Tibial nerve (tissue), 4 donors: ENCODE results near the gene DIS3L. TPM values are rescaled to one million over a fixed set of nuclear protein-coding genes. Genes with fewer than 3 reads are reported as not detected.
"Not testable (repeated sequence)": the region's sequence is repeated elsewhere in the genome, so short reads cannot be mapped to it uniquely, and the experiment has no call there.

ENCODE experiments used
- DNase-seq, 2 donors: peaks; one replicate each; pipeline ENCODE4 v3.0.0-alpha.2; 2019; ENCODE audit warnings: low spot score in 2 of 2
- H3K27ac ChIP-seq, 4 donors: fragments of 200-600 bp; sonication (generic) in 3 of 4; one replicate each; pipeline ENCODE4 v1.5.1; 2017 to 2019; ENCODE audit warnings: mild to moderate bottlenecking in 1 of 4
- H3K27me3 ChIP-seq, 2 donors: fragments of 200-600 bp; sonication (generic) in 1 of 2; one replicate each; pipeline versions ENCODE4 v1.5.1 to v1.6.0; 2017 to 2019
- H3K36me3 ChIP-seq, 3 donors: fragments of 200-600 bp; sonication (generic); one replicate each; pipeline ENCODE4 v1.5.1; 2018 to 2019
- H3K4me1 ChIP-seq, 4 donors: fragments of 200-600 bp; sonication (generic) in 3 of 4; one replicate each; pipeline ENCODE4 v1.5.1; 2017 to 2019
- H3K4me3 ChIP-seq, 4 donors: fragments of 200-600 bp; sonication (generic) in 3 of 4; one replicate each; pipeline ENCODE4 v1.5.1; 2017 to 2019; ENCODE audit warnings: mild to moderate bottlenecking in 1 of 4, moderate library complexity in 1 of 4
- H3K9me3 ChIP-seq, 4 donors: fragments of 200-600 bp; sonication (generic) in 3 of 4; one replicate each; pipeline ENCODE4 v1.5.1; 2017 to 2019
- EP300 ChIP-seq, 2 donors: sonication (generic); formaldehyde crosslinking; IDR thresholded peaks; one replicate each; pipeline ENCODE4 v1.6.1; 2017; ENCODE audit warnings: antibody characterized with exemption in 2 of 2, mild to moderate bottlenecking in 1 of 2
- POLR2A ChIP-seq, 2 donors: fragments of 450-650 bp; IDR thresholded peaks; one replicate each; pipeline ENCODE4 v1.6.1; 2017; ENCODE audit warnings: antibody characterized with exemption in 2 of 2, mild to moderate bottlenecking in 2 of 2, moderate library complexity in 2 of 2
- WGBS, 2 donors: methylation state at CpG; one replicate each; pipeline ENCODE4 v1.1.5; 2018; 5-methylcytosine and 5-hydroxymethylcytosine counted together
- total RNA-seq, 4 donors: library from RNA; depleted of rRNA; stranded (reverse); fragments of >200 nt; gene quantifications; one replicate each; pipeline ENCODE4 v1.1.0, GENCODE V29; 2016
- TF ChIP-seq, protein P1 (sequence below), 5 experiments: fragments of 200-600 bp in 3 of 5; fragments of 450-650 bp in 2 of 5; sonication (generic) in 3 of 5; IDR thresholded peaks; one replicate each; pipeline ENCODE4 v1.5.1; 2016 to 2019; ENCODE audit warnings: antibody characterized with exemption in 5 of 5, mild to moderate bottlenecking in 3 of 5, moderate library complexity in 2 of 5

The DIS3L gene
- total RNA-seq, 4 donors from 2014 or later, result 23.9 to 44.8 (median 38.3) TPM

DNA sequence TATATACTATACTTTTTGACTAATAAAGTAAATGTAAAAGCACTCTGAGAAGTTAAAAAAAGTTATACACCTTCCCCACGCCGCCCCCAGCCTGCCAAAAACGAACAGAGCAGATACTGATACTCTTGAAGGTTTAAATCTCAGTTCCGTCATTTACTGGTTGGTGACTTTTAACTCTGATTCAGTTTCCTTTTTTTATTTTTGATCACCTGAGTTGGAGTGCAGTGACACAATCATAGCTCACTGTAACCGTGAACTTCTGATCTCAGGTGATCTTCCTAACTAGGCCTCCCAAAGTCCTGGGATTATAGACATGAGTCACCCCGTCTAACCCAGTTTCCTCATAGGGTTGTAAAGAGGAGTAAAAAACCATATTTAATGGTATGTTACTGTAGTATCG, 66.4 kb downstream of the DIS3L start:
- Histone ChIP-seq H3K9me3 (no peaks in the 10 kb centered on the region), H3K27ac (no peak overlapping the region), H3K36me3 (no peaks in the 10 kb centered on the region), H3K4me3 (no peak overlapping the region), H3K27me3 (no peaks in the 10 kb centered on the region), H3K4me1 (peaks cover 0 to 7% (median 0%) of the 10 kb centered on the region in 4 donors)
- TF ChIP-seq, protein P1, sequence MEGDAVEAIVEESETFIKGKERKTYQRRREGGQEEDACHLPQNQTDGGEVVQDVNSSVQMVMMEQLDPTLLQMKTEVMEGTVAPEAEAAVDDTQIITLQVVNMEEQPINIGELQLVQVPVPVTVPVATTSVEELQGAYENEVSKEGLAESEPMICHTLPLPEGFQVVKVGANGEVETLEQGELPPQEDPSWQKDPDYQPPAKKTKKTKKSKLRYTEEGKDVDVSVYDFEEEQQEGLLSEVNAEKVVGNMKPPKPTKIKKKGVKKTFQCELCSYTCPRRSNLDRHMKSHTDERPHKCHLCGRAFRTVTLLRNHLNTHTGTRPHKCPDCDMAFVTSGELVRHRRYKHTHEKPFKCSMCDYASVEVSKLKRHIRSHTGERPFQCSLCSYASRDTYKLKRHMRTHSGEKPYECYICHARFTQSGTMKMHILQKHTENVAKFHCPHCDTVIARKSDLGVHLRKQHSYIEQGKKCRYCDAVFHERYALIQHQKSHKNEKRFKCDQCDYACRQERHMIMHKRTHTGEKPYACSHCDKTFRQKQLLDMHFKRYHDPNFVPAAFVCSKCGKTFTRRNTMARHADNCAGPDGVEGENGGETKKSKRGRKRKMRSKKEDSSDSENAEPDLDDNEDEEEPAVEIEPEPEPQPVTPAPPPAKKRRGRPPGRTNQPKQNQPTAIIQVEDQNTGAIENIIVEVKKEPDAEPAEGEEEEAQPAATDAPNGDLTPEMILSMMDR (IDR thresholded peaks at IDR 0.05), result no peak
- no peak for TF ChIP-seq EP300 (IDR thresholded peaks at IDR 0.05)
- no peak for TF ChIP-seq POLR2A (IDR thresholded peaks at IDR 0.05)
- DNase-seq, result no peak
- WGBS, 2 donors, result 88 to 90% methylated on average over 7 of the region's 7 CpGs

DNA sequence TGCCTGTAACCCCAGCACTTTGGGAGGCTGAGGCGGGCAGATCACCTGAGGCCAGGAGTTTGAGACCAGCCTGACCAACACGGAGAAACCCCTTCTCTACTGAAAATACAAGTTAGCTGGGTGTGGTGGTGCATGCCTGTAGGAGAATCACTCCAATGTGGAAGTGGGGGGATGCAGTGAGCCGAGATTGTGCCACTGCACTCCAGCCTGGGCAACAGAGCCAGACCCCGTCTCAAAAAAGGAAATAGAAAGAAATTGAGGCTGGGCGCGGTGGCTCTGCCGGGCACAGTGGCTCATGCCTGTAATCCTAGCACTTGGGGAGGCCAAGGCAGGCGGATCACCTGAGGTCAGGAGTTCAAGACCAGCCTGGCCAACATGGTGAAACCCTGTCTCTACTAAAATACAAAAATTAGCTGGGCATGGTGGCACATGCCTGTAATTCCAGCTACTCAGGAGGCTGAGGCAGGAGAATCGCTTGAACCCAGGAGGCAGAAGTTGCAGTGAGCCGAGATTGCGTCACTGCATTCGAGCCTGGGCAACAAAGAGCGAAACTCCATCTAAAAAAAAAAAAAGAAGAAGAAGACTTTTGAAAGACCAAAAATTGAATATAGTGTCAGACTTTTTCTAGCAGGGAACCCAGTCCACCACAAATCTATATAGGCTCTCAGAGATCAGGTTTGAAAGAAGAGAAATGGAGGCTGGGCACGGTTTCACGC, 68.5 kb downstream of the DIS3L start:
- H3K4me1 ChIP-seq, H3K27me3 ChIP-seq, H3K4me3 ChIP-seq, H3K27ac ChIP-seq, H3K36me3 ChIP-seq, H3K9me3 ChIP-seq, DNase-seq: not testable (repeated sequence)
- WGBS, 2 donors, result 77 to 79% methylated on average over 15 of the region's 15 CpGs

DNA sequence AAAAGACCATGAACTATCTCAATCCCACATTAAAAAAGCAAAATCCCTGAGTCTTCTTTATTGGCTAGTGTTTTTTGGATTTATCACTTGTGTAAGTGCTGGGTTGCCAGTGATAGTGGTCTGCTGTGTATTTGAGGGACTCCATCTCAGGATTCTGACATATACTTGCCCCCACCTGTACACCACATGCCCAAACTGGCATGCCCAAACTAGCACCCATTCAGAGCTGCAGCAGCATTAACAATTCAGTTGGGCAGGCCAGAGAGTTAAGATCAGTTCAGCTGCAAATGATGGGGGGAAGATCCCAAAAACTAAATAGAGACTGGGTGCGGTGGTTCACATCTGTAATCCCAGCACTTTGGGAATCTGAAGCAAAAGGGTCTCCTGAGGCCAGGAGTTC, 69.4 kb downstream of the DIS3L start:
- Histone ChIP-seq H3K36me3 (no peaks in the 10 kb centered on the region), H3K27me3 (no peaks in the 10 kb centered on the region), H3K9me3 (no peaks in the 10 kb centered on the region), H3K4me3 (no peak overlapping the region), H3K27ac (no peak overlapping the region), H3K4me1 (no peaks in the 10 kb centered on the region)
- TF ChIP-seq POLR2A (IDR thresholded peaks at IDR 0.05) (no peak), EP300 (IDR thresholded peaks at IDR 0.05) (no peak)
- TF ChIP-seq, protein P1 (IDR thresholded peaks at IDR 0.05), result no peak
- 90 to 100% methylated on average over 1 of the region's 1 CpG for WGBS, 2 donors
- DNase-seq, result no peak

DNA sequence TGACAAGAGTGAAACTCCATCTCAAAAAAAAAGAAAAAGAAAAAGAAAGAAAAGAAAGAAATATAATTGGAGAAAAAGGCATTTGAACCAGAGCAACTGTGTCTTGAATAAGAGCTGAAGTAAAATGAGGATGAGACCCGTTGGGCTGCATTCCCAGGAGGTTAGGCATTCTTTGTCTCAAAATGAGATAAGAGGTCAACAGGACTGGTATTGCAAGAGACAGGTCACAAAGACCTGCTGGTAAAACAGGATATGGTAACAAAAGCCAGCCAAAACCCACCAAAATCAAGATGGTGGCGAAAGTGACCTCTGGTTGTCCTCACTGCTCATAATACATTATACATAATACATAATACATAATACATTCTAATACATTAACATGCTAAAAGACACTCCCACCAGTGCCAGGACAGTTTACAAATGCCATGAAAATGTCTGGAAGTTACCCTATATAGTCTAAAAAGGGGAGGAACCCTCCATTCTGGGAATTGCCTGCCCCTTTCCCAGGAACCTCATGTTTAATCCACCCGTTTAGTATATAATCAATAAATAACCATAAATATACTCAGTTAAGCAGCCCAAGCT, 71.7 kb downstream of the DIS3L start:
- 82 to 84% methylated on average over 3 of the region's 3 CpGs for WGBS, 2 donors
- Histone ChIP-seq H3K27me3 (no peaks in the 10 kb centered on the region), H3K4me1 (no peaks in the 10 kb centered on the region), H3K27ac (no peak overlapping the region), H3K4me3 (no peak overlapping the region), H3K36me3 (no peaks in the 10 kb centered on the region), H3K9me3 (no peaks in the 10 kb centered on the region)
- no peak for DNase-seq
- no peak for TF ChIP-seq POLR2A (IDR thresholded peaks at IDR 0.05)
- no peak for TF ChIP-seq EP300 (IDR thresholded peaks at IDR 0.05)
- TF ChIP-seq, protein P1 (IDR thresholded peaks at IDR 0.05), result no peak

DNA sequence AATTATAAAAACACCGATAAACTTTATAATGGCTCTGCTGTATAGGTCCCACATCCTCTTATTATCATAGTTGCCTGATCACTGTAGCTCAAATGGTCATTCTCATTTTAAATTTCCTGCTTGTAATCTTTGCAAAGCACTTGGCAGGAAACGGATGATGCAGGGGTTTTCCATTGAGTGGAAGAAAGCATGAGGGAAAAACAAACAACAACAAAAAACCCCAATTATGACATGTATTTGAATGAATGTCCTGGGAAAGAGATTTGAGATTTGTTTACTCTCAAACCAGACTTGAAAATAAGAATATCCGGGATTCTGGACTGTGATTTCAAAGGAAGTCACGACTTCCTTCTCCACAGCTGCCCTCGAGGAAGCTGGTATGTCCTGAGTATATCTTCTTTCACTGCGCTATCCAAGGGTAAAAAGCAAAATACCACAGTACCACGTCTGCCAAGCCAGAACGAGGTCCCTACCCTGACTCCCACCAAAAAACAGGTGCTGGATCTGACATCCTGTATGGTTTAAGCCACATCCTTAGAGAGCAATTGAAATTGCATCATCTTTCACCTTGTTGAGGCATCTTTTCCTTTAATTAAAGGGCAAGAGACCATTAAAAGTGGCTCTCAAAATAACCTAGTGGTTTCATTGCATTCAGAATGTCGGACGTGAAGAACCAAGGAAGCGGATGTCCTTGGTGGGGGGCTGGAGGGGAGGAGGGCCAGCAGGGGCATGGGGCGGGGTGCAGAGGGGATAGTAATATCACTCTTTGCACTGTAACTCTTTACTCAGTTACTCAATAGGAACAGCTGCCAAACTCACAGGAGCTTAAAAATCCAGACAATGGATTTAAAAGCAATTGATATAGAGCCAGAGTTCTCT, 76.6 kb downstream of the DIS3L start:
- Histone ChIP-seq H3K27me3 (no peaks in the 10 kb centered on the region), H3K27ac (peak overlapping the region in 3 of 4 donors; percentile 60 to 74 (median 71)), H3K4me1 (no peaks in the 10 kb centered on the region), H3K36me3 (no peaks in the 10 kb centered on the region), H3K4me3 (peak overlapping the region in 3 of 4 donors; percentile 5 to 42 (median 41)), H3K9me3 (peaks cover 0 to 15% (median 2%) of the 10 kb centered on the region in 4 donors)
- DNase-seq, result no peak
- 12 to 15% methylated on average over 12 of the region's 12 CpGs for WGBS, 2 donors
- TF ChIP-seq, protein P1 (IDR thresholded peaks at IDR 0.05), result no peak
- no peak for TF ChIP-seq EP300 (IDR thresholded peaks at IDR 0.05)
- no peak for TF ChIP-seq POLR2A (IDR thresholded peaks at IDR 0.05)
